8988T (cell line): ENCODE results near the gene DAAM1.

Experiments
- DNase-seq: peaks from one replicate; pipeline ENCODE4 v3.0.0; 2011

DAAM1 gene

GRCh38 chr14:59189091-59189785 lies 771 bp downstream of the DAAM1 start:
- peak; percentile 10 for DNase-seq

- peak; percentile 60 for DNase-seq
Measured at GRCh38 chr14:59189786-59190368, 1.4 kb downstream of the DAAM1 start.

- no peak for DNase-seq
Measured at GRCh38 chr14:59190372-59190771, 1.9 kb downstream of the DAAM1 start.

- DNase-seq = no peak
Measured at GRCh38 chr14:59195912-59196311, 7.4 kb downstream of the DAAM1 start.

GRCh38 chr14:59197695-59198262 lies 9.3 kb downstream of the DAAM1 start:
- no peak for DNase-seq

GRCh38 chr14:59199205-59199604 lies 10.7 kb downstream of the DAAM1 start:
- DNase-seq = no peak

- no peak for DNase-seq
Measured at GRCh38 chr14:59199614-59200013, 11.1 kb downstream of the DAAM1 start.

GRCh38 chr14:59200195-59200594 lies 11.7 kb downstream of the DAAM1 start:
- DNase-seq = no peak

- DNase-seq = no peak
Measured at GRCh38 chr14:59202031-59202430, 13.6 kb downstream of the DAAM1 start.

GRCh38 chr14:59204305-59204704 lies 15.8 kb downstream of the DAAM1 start:
- DNase-seq = no peak

GRCh38 chr14:59206892-59207291 lies 18.4 kb downstream of the DAAM1 start:
- no peak for DNase-seq

GRCh38 chr14:59207506-59207933 lies 19.1 kb downstream of the DAAM1 start:
- no peak for DNase-seq

- DNase-seq = no peak
Measured at GRCh38 chr14:59208224-59208814, 19.9 kb downstream of the DAAM1 start.

GRCh38 chr14:59208954-59209353 lies 20.5 kb downstream of the DAAM1 start:
- no peak for DNase-seq

- no peak for DNase-seq
Measured at GRCh38 chr14:59210621-59211020, 22.2 kb downstream of the DAAM1 start.

- DNase-seq = no peak
Measured at GRCh38 chr14:59213368-59214315, 25.2 kb downstream of the DAAM1 start.

GRCh38 chr14:59214702-59215302 lies 26.3 kb downstream of the DAAM1 start:
- DNase-seq = no peak

- DNase-seq = no peak
Measured at GRCh38 chr14:59215322-59215721, 26.9 kb downstream of the DAAM1 start.

GRCh38 chr14:59215757-59216156 lies 27.3 kb downstream of the DAAM1 start:
- DNase-seq = no peak

GRCh38 chr14:59217011-59217410 lies 28.5 kb downstream of the DAAM1 start:
- no peak for DNase-seq

GRCh38 chr14:59221568-59221967 lies 33.1 kb downstream of the DAAM1 start:
- no peak for DNase-seq

- no peak for DNase-seq
Measured at GRCh38 chr14:59224341-59224740, 35.9 kb downstream of the DAAM1 start.
